HCT116 (cell line): ENCODE measurements around the gene MGRN1. TPM values are rescaled to one million over a fixed set of nuclear protein-coding genes. Genes with fewer than 3 reads are reported as not detected.

Experiments used
- ATAC-seq: fragments of 200-7000 bp; cut with Tn5 transposase; 2 replicates; pipeline ENCODE4 v1.9.1; 2020; ENCODE audit warnings: mild to moderate bottlenecking, moderate library complexity
- BruUV-seq: library from RNA; stranded (reverse); fragments of 400-500 nt; replicated peaks from 2 replicates; lab custom pipeline; 2021; lab: Mats Ljungman, UMichigan
- CTCF ChIA-PET: fragments of 300-600 bp; sonication (Branson Sonifier 250); formaldehyde crosslinking; loops from one replicate; lab custom pipeline; 2021; ENCODE audit warnings: antibody characterized with exemption; lab: Charles Lee
- POLR2A ChIA-PET: fragments of 300-600, 350-600 bp; sonication (Branson Sonifier 250); formaldehyde crosslinking; loops from one replicate; lab custom pipeline; 2021; ENCODE audit warnings: antibody characterized with exemption; lab: Charles Lee
- RAD21 ChIA-PET, 2 experiments: fragments of 300-600 bp; sonication (Branson Sonifier 250); formaldehyde crosslinking; loops; one replicate each; lab custom pipeline; 2023; ENCODE audit warnings: low total read pairs in 2 of 2; ENCODE audit not compliant: uncharacterized antibody in 2 of 2, unreplicated experiment in 2 of 2, low non-redundant PET in 1 of 2; lab: Charles Lee
- DNase-seq: peaks from one replicate; pipeline ENCODE4 v3.0.0-alpha.2; 2010; ENCODE audit warnings: low read depth, low spot score
- H2AFZ ChIP-seq: fragments of 200-600 bp; shearing (Covaris generic), sonication (generic); 2 replicates; pipeline ENCODE4 v1.6.1; 2017; ENCODE audit warnings: low read depth, mixed run types, mixed read lengths, antibody characterized with exemption, low read length; ENCODE audit not compliant: poor library complexity, severe bottlenecking
- H3K27ac ChIP-seq: 2 replicates; pipeline ENCODE4 v1.5.1; 2012; ENCODE audit warnings: low read depth, low read length
- H3K27me3 ChIP-seq: fragments of 200-600 bp; sonication (generic); 2 replicates; pipeline ENCODE4 v1.6.1; 2016; ENCODE audit warnings: mixed run types, low read length, mixed read lengths; ENCODE audit not compliant: insufficient read depth
- H3K36me3 ChIP-seq, 2 experiments: fragments of 200-500 bp in 1 of 2; fragments of 200-600 bp in 1 of 2; sonication (Bioruptor generic) in 1 of 2; sonication (generic) in 1 of 2; 2 replicates each; pipeline versions ENCODE4 v1.5.1 to v1.6.1; 2014 to 2016; ENCODE audit warnings: low read length in 2 of 2, inconsistent platforms in 1 of 2, mixed read lengths in 1 of 2, mixed run types in 1 of 2; ENCODE audit not compliant: insufficient read depth in 2 of 2, control insufficient read depth in 1 of 2
- H3K4me1 ChIP-seq, 2 experiments: fragments of 200-600 bp in 1 of 2; sonication (generic) in 1 of 2; 2 replicates each; pipeline versions ENCODE4 v1.5.1 to v1.6.1; 2012 to 2017; ENCODE audit warnings: low read length in 2 of 2, inconsistent platforms in 1 of 2, mild to moderate bottlenecking in 1 of 2, mixed read lengths in 1 of 2, mixed run types in 1 of 2, moderate library complexity in 1 of 2; ENCODE audit not compliant: insufficient read depth in 2 of 2, control insufficient read depth in 1 of 2
- H3K4me2 ChIP-seq: fragments of 200-600 bp; sonication (generic); 2 replicates; pipeline ENCODE4 v1.6.1; 2017; ENCODE audit warnings: mixed run types, low read length, mixed read lengths
- H3K4me3 ChIP-seq, 2 experiments: fragments of 200-600 bp in 1 of 2; sonication (generic) in 1 of 2; replicated peaks in 1 of 2; 2 replicates each; pipeline ENCODE4 v1.5.1; 2011 to 2016; ENCODE audit warnings: low read length in 2 of 2, control low read depth in 1 of 2, low read depth in 1 of 2, mild to moderate bottlenecking in 1 of 2, mixed read lengths in 1 of 2, mixed run types in 1 of 2
- H3K79me2 ChIP-seq: fragments of 200-600 bp; sonication (generic); 2 replicates; pipeline ENCODE4 v1.6.1; 2017; ENCODE audit warnings: mild to moderate bottlenecking, mixed run types, low read length, moderate library complexity, mixed read lengths; ENCODE audit not compliant: insufficient read depth
- H3K9ac ChIP-seq: fragments of 200-600 bp; sonication (generic); 2 replicates; pipeline ENCODE4 v1.6.1; 2016; ENCODE audit warnings: low read length, mixed read lengths
- H3K9me2 ChIP-seq: fragments of 200-600 bp; sonication (generic), shearing (Covaris generic); 2 replicates; pipeline ENCODE4 v1.6.1; 2017; ENCODE audit warnings: mixed run types, mild to moderate bottlenecking, moderate library complexity; ENCODE audit not compliant: insufficient read depth
- H3K9me3 ChIP-seq, 2 experiments: fragments of 200-500 bp in 1 of 2; fragments of 200-600 bp in 1 of 2; sonication (Bioruptor generic) in 1 of 2; sonication (generic) in 1 of 2; 2 replicates each; pipeline ENCODE4 v1.6.1; 2014 to 2017; ENCODE audit warnings: low read length in 2 of 2, mixed read lengths in 2 of 2, inconsistent platforms in 1 of 2, low read depth in 1 of 2, mild to moderate bottlenecking in 1 of 2, mixed run types in 1 of 2, moderate library complexity in 1 of 2; ENCODE audit not compliant: control insufficient read depth in 1 of 2, insufficient read depth in 1 of 2
- H4K20me1 ChIP-seq: fragments of 200-600 bp; sonication (generic), shearing (Covaris generic); 2 replicates; pipeline ENCODE4 v1.6.1; 2017; ENCODE audit warnings: mixed run types, mild to moderate bottlenecking, moderate library complexity; ENCODE audit not compliant: insufficient read depth
- FOSL1 ChIP-seq: IDR thresholded peaks from 2 replicates; pipeline ENCODE4 v1.6.1; 2012; ENCODE audit warnings: low read depth
- POLR2A ChIP-seq: IDR thresholded peaks from 2 replicates; pipeline ENCODE4 v1.7.0; 2011; ENCODE audit warnings: borderline replicate concordance; ENCODE audit not compliant: insufficient read depth, insufficient read length; ENCODE audit errors: extremely low read depth
- SRF ChIP-seq: IDR thresholded peaks from 2 replicates; pipeline ENCODE4 v1.6.1; 2012; ENCODE audit warnings: low read depth
- intact Hi-C: fragments of 100-400 bp; cut with micrococcal nuclease; formaldehyde crosslinking; loops from 2 replicates; pipeline ENCODE4 v1.10.0; 2022
- total RNA-seq: library from RNA; stranded (reverse); gene quantifications from one replicate; pipeline ENCODE4 v1.2.1, GENCODE V29; 2021; ENCODE audit not compliant: unreplicated experiment
- TF ChIP-seq, protein P1 (sequence below): IDR thresholded peaks from 2 replicates; pipeline ENCODE4 v1.6.1; 2012; ENCODE audit warnings: low read depth
- TF ChIP-seq, protein P2 (sequence below), 3 experiments: fragments of 200-600 bp in 1 of 3; sonication (generic) in 1 of 3; IDR thresholded peaks in 2 of 3; conservative IDR thresholded peaks in 1 of 3; 2 replicates each; pipeline ENCODE4 v1.5.1; 2012 to 2017; ENCODE audit warnings: low read depth in 2 of 3, low read length in 2 of 3, antibody characterized with exemption in 1 of 3, borderline replicate concordance in 1 of 3, control low read depth in 1 of 3, mild to moderate bottlenecking in 1 of 3, mixed read lengths in 1 of 3, mixed run types in 1 of 3, moderate library complexity in 1 of 3; ENCODE audit not compliant: insufficient read depth in 1 of 3
- TF ChIP-seq, protein P3 (sequence below): IDR thresholded peaks from 2 replicates; pipeline ENCODE4 v1.6.1; 2011; ENCODE audit warnings: mild to moderate bottlenecking, low read length, moderate library complexity; ENCODE audit not compliant: insufficient replicate concordance; ENCODE audit errors: extremely low read depth

MGRN1 gene
- total RNA-seq, 1 experiment from 2014 or later = 50.6 TPM

DNA sequence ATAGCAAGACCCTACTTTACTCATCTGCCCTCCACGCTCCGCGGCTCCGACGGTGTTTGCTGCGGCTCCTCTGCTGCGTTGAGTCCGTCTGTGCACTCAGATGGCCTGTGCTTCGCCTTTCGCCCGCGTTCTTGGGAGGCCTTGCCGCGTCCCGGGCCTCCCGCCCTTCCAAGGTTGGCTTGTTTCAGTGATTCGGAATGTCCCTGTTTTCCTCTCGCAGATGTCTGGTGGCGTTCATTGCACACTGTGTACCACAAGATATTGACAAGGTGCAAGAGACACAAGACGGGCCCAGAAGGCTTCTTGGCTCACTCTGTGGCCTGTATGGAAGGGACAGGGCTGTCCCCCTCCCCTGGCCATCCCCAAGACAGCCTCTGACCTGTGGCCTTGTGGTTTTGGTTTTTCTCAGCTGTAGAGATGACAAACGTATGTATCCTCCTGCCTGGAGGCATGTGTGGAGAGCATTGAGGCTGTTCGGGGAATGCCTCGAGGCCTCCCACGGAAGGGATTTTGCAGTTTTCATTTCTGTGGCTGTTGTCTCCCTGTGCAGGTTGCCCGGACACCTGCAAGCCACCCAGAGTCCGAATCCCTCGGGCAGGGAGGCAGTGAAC, 15.4 kb downstream of the MGRN1 start:
- ATAC-seq = no peak
- intact Hi-C loops = no loop called here
- Histone ChIP-seq H2AFZ (no peak overlapping the region), H3K36me3 (no peaks in the 10 kb centered on the region; a peak in 1 of 4 replicates), H3K9ac (no peak overlapping the region), H3K4me3 (no peak overlapping the region), H3K79me2 (peaks cover 72% of the 10 kb centered on the region), H3K4me1 (no peaks in the 10 kb centered on the region)
- POLR2A ChIA-PET = no interaction called here
- TF ChIP-seq SRF (no peak), POLR2A (no peak), FOSL1 (no peak)
- TF ChIP-seq, protein P1, sequence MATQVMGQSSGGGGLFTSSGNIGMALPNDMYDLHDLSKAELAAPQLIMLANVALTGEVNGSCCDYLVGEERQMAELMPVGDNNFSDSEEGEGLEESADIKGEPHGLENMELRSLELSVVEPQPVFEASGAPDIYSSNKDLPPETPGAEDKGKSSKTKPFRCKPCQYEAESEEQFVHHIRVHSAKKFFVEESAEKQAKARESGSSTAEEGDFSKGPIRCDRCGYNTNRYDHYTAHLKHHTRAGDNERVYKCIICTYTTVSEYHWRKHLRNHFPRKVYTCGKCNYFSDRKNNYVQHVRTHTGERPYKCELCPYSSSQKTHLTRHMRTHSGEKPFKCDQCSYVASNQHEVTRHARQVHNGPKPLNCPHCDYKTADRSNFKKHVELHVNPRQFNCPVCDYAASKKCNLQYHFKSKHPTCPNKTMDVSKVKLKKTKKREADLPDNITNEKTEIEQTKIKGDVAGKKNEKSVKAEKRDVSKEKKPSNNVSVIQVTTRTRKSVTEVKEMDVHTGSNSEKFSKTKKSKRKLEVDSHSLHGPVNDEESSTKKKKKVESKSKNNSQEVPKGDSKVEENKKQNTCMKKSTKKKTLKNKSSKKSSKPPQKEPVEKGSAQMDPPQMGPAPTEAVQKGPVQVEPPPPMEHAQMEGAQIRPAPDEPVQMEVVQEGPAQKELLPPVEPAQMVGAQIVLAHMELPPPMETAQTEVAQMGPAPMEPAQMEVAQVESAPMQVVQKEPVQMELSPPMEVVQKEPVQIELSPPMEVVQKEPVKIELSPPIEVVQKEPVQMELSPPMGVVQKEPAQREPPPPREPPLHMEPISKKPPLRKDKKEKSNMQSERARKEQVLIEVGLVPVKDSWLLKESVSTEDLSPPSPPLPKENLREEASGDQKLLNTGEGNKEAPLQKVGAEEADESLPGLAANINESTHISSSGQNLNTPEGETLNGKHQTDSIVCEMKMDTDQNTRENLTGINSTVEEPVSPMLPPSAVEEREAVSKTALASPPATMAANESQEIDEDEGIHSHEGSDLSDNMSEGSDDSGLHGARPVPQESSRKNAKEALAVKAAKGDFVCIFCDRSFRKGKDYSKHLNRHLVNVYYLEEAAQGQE = no peak
- TF ChIP-seq, protein P2, sequence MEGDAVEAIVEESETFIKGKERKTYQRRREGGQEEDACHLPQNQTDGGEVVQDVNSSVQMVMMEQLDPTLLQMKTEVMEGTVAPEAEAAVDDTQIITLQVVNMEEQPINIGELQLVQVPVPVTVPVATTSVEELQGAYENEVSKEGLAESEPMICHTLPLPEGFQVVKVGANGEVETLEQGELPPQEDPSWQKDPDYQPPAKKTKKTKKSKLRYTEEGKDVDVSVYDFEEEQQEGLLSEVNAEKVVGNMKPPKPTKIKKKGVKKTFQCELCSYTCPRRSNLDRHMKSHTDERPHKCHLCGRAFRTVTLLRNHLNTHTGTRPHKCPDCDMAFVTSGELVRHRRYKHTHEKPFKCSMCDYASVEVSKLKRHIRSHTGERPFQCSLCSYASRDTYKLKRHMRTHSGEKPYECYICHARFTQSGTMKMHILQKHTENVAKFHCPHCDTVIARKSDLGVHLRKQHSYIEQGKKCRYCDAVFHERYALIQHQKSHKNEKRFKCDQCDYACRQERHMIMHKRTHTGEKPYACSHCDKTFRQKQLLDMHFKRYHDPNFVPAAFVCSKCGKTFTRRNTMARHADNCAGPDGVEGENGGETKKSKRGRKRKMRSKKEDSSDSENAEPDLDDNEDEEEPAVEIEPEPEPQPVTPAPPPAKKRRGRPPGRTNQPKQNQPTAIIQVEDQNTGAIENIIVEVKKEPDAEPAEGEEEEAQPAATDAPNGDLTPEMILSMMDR (IDR thresholded peaks at IDR 0.05 in 2 of 3, conservative IDR thresholded peaks at IDR 0.05 in 1 of 3; ENCODE audit: borderline replicate concordance in 1 of 3, insufficient read depth in 1 of 3, low read depth in 2 of 3, low read length in 2 of 3) = no peak
- TF ChIP-seq, protein P3, sequence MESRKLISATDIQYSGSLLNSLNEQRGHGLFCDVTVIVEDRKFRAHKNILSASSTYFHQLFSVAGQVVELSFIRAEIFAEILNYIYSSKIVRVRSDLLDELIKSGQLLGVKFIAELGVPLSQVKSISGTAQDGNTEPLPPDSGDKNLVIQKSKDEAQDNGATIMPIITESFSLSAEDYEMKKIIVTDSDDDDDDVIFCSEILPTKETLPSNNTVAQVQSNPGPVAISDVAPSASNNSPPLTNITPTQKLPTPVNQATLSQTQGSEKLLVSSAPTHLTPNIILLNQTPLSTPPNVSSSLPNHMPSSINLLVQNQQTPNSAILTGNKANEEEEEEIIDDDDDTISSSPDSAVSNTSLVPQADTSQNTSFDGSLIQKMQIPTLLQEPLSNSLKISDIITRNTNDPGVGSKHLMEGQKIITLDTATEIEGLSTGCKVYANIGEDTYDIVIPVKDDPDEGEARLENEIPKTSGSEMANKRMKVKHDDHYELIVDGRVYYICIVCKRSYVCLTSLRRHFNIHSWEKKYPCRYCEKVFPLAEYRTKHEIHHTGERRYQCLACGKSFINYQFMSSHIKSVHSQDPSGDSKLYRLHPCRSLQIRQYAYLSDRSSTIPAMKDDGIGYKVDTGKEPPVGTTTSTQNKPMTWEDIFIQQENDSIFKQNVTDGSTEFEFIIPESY = no peak
- TF ChIP-seq, all 23 proteins: peak for 0
- no peak overlapping the region for H3K27ac ChIP-seq
- ChIA-PET RAD21 (no interaction called here), CTCF (no interaction called here)
- DNase-seq = no peak
- no peaks in the 10 kb centered on the region for H3K9me2 ChIP-seq
- H3K9me3 ChIP-seq = no peaks in the 10 kb centered on the region
- BruUV-seq = no TSS peak
- H4K20me1 ChIP-seq = no peaks in the 10 kb centered on the region
- no peaks in the 10 kb centered on the region for H3K27me3 ChIP-seq
- no peak overlapping the region for H3K4me2 ChIP-seq
